ENCODE measurements around the gene PIGO. TPM values are rescaled to one million over a fixed set of nuclear protein-coding genes. Genes with fewer than 3 reads are reported as not detected.

The PIGO gene
- polyA plus RNA-seq (2012; ENCODE audit: missing spikeins) = 11.7 TPM

DNA sequence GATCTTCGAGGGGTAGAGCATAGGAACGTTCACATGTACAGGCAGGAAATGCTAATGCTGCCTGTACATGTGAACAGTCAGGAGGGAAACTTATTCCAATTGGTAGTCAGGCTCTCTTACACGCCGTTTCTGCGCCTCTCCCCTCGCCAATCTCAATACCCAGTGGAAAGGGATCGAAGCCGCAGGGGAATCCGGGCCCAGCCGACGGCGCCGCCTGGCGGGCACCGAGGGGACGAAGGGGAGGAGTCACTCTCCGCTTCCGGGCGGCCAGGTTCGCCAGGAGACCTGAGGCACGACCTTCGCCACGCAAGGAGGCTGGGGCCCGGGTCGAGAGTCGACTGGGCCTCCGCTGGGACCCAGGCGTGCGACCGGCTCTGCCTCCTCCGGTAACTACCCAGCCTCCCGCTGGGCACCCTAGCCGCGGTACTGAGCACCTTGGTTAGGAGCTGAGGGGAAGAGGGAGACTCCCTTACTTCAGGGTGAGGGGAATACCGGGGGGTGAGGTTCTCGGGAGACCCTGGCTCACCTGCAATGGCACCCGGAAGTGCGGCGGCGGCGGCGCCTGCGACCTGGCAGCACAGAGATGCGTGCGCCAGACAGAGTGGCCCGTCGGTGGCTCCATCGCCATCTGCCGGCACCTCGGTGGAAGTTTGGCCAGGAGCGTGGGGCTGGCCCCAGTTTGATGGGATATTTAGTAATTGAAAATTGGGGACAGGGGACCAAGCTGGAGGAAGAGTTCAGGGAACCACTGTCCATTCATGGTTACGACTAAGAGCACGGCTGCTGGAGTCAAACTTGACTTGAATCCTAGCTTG lies at the start of gene PIGO:
TSS of gene PIGO (minus strand) at position 557 of the 815 bp plus-strand sequence. CDS start 1,026 bp downstream, outside the sequence.
- FAIRE-seq (peak; percentile 97), DNase-seq (ENCODE audit: insufficient read length) (peak; percentile 89)
- peak; percentile 94 for TF ChIP-seq POLR2AphosphoS5 (IDR thresholded peaks at IDR 0.05; ENCODE audit: low read depth, low read length)
- no peak for TF ChIP-seq TAF1 (IDR thresholded peaks at IDR 0.05; ENCODE audit: borderline replicate concordance, low read depth, low read length)
- peak; percentile 91 for TF ChIP-seq POLR2A (IDR thresholded peaks at IDR 0.05; ENCODE audit: low read depth, low read length)

DNA sequence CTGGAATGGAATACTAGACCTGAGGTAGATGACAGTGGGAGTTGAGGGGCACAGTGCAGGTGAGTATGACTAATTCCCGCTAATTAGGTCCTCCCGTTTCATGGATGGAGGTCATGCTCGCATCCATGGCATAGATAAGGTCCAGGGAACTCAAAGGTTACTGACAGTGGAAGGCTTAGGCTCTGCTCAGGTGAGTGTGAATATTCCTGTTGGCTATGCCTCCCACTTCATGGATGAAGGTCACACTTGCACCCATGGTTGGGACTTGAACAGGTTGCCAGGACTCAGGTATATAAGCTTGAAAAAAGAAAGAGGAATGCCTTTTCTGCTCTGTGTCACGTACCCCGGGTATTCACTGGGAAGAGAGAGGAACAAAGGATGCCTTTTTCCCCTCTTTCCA lies 45.6 kb upstream of the PIGO start:
- no peak for FAIRE-seq
- TF ChIP-seq TAF1 (IDR thresholded peaks at IDR 0.05; ENCODE audit: borderline replicate concordance, low read depth, low read length) (no peak), POLR2A (IDR thresholded peaks at IDR 0.05; ENCODE audit: low read depth, low read length) (no peak), POLR2AphosphoS5 (IDR thresholded peaks at IDR 0.05; ENCODE audit: low read depth, low read length) (no peak)

DNA sequence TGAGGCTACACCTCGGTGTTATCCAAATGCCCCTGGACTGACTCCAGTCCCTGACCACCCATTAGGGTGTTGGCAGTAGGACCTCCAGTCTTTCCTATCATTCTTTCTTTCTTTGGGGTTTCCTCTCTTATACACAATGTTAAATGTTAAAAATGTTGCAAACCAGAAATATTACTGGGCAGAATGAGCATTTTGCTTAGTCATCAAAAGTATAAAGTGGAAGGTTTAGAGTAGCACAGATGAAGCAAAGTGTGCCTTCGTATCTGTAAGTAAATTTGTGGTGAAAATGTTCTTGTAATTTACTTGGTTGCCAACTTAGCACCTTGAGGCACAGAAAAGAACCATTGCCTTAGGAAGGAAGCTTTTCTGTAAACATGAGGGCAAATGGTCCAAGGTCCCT lies 43.7 kb upstream of the PIGO start:
- FAIRE-seq = no peak
- TF ChIP-seq POLR2AphosphoS5 (IDR thresholded peaks at IDR 0.05; ENCODE audit: low read depth, low read length) (no peak), POLR2A (IDR thresholded peaks at IDR 0.05; ENCODE audit: low read depth, low read length) (no peak), TAF1 (IDR thresholded peaks at IDR 0.05; ENCODE audit: borderline replicate concordance, low read depth, low read length) (no peak)

More for the DNA sequence above, 45.6 kb upstream of the PIGO start:
- DNase-seq (ENCODE audit: insufficient read length) = no peak

DNA sequence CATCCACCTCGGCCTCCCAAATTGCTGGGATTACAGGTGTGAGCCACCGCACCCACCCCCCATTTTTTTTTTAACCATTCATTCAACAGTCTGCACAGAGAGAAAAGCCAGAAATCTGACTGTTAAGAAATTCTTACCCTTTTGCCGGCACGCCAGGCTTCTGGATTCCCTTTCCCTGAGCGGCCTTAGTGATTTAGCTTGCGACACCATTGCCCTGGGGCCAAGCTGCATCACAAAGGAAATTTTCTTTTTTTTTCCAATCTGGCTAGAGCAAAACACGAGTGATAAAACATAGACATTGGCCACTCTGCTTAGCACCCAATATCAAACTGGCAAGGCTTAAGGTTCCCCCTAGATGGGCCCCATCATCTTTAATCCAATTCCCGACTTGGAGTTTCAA lies 40.5 kb upstream of the PIGO start:
- TF ChIP-seq POLR2A (IDR thresholded peaks at IDR 0.05; ENCODE audit: low read depth, low read length) = no peak
- TF ChIP-seq POLR2AphosphoS5 (IDR thresholded peaks at IDR 0.05; ENCODE audit: low read depth, low read length) = no peak
- no peak for TF ChIP-seq TAF1 (IDR thresholded peaks at IDR 0.05; ENCODE audit: borderline replicate concordance, low read depth, low read length)
- DNase-seq (ENCODE audit: insufficient read length) = no peak
- no peak for FAIRE-seq

More for the DNA sequence above, 43.7 kb upstream of the PIGO start:
- DNase-seq (ENCODE audit: insufficient read length) = no peak

DNA sequence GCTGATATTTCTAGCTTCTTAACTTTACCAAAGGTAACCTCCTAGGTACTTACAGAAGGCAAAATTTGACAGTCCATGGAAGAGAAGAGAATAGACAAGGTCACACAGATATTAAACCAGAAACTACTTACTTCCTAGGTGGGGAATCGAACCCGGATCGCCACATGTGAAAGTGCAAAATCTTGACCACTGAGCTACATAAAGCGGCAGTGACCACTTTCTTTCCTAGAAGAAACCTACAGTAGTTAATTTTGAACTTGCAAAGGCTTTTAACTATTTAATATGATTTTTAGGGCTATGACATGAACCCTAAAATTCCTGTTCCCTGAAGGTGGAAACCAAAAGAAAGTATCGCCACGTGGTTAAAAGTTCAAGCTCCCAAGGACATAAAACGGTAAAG lies 39.6 kb upstream of the PIGO start:
- TF ChIP-seq POLR2AphosphoS5 (IDR thresholded peaks at IDR 0.05; ENCODE audit: low read depth, low read length) = no peak
- no peak for TF ChIP-seq TAF1 (IDR thresholded peaks at IDR 0.05; ENCODE audit: borderline replicate concordance, low read depth, low read length)
- TF ChIP-seq POLR2A (IDR thresholded peaks at IDR 0.05; ENCODE audit: low read depth, low read length) = no peak
- FAIRE-seq = no peak

DNA sequence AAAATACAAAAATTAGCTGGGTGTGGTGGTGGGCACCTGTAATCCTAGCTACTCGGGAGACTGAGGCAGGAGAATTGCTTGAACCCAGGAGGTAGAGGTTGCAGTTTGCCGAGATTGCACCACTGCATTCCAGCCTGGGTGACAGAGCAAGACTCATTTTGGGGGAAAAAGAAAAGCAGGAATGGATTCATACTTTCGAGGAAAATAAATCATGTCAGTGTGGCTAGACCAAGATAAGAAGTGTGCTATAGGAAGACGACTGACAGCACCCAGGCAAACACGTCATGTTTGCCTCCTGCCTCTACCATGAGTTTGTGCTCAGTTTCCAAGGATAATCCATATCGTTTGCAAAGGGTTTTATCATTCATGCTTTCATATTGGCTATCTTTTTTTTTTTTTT lies 38.5 kb upstream of the PIGO start:
- FAIRE-seq (no peak), DNase-seq (ENCODE audit: insufficient read length) (no peak)
- TF ChIP-seq POLR2A (IDR thresholded peaks at IDR 0.05; ENCODE audit: low read depth, low read length) = no peak
- TF ChIP-seq POLR2AphosphoS5 (IDR thresholded peaks at IDR 0.05; ENCODE audit: low read depth, low read length) = no peak
- no peak for TF ChIP-seq TAF1 (IDR thresholded peaks at IDR 0.05; ENCODE audit: borderline replicate concordance, low read depth, low read length)

More for the DNA sequence above, 39.6 kb upstream of the PIGO start:
- no peak for DNase-seq (ENCODE audit: insufficient read length)

DNA sequence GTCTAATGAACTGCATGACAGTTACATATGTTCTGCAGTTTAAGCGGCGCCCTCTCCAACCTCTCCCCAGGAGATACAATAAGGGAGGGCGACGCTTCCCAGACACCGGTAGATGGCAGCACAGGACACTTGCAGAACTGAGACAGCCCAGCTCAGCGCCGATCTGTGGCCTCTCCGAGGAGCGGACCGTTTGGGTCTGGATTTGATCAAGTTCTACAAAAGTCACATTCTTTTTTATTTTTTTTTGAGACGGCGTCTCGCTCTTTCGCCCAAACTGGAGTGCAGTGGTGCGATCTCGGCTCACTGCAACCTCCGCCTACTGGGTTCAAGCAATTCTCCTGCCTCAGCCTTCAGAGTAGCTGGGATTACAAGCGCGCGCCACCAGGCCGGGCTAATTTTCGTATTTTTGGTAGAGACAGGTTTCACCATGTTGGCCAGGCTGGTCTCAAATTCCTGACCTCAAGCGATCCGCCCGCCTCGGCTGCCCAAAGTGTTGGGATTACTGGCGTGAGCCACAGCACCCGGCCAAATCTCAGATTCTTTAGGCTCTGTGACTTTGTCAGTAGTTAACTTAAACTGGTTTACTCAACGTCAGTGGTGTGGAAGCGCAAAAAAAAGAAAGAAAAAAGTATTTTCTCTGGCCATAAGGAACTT lies 20.6 kb upstream of the PIGO start:
- TF ChIP-seq POLR2A (IDR thresholded peaks at IDR 0.05; ENCODE audit: low read depth, low read length) = no peak
- peak; percentile 68 for DNase-seq (ENCODE audit: insufficient read length)
- FAIRE-seq = peak; percentile 94

DNA sequence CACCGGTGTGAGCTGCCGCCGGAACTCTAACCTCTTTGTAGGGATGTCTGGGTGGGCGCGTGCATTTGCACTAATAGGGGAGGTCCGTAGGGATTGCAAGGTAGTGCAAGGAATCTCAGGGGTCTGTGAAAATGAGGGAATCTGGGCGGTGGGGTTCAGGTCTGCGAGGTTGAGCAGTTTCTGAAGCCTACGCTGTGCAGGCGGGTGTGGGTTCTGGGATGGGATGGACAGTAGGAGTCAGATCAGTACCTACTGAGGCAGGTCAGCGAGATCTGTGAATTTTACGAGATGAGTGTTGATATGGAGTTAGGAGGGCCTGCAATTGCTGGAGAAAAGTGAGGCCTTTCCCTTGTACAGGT lies 20.1 kb upstream of the PIGO start:
- TF ChIP-seq POLR2AphosphoS5 (IDR thresholded peaks at IDR 0.05; ENCODE audit: low read depth, low read length) (no peak), POLR2A (IDR thresholded peaks at IDR 0.05; ENCODE audit: low read depth, low read length) (no peak), TAF1 (IDR thresholded peaks at IDR 0.05; ENCODE audit: borderline replicate concordance, low read depth, low read length) (no peak)
- DNase-seq (ENCODE audit: insufficient read length) (no peak), FAIRE-seq (no peak)

DNA sequence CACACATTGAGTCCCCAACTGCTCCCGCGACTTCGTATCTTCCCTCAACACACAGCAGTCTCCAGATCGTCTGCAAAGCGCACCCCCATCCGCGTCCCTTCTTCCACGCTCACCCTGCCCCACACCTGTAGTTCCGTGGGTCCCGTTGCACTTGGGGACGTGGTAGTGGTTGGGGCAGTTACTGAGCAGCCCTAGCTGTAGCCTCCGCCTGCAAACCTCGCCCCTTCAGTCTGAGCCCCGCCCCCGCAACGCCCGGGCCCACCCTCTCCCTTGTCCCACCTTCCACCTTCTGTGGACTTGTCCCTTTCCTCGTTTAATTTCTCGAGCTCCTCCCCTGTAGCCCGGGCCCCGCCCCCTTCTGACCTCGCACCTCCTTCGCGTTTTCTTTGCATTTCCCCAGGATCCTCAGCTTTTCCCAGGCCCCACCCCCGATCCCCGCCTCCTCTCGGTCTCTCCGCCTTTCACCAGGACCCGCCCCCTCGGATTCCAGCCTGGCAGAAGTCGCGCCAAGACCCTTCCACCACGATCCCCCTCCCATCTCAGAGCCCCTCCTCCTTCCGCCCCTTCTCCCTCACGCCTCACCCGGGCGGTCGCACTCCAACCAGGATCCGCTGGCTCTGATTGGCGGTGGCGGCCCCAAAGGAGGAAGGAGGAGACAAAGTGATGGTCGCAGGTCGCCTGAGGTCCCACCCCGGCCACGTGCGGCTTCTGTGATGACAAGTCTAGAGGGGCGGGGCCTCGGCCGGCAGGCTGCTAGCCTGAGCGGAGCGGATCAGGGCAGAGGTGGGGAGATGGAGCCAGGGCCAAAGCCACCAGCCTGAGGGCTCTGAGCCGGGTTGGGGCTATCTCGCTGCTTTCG lies 19.5 kb upstream of the PIGO start, which contains the start of gene ATOSB:
TSS of gene ATOSB (minus strand) at position 183 of the 859 bp plus-strand sequence. CDS start 7,588 bp downstream, outside the sequence.
- TF ChIP-seq POLR2AphosphoS5 (IDR thresholded peaks at IDR 0.05; ENCODE audit: low read depth, low read length) (no peak), POLR2A (IDR thresholded peaks at IDR 0.05; ENCODE audit: low read depth, low read length) (no peak), TAF1 (IDR thresholded peaks at IDR 0.05; ENCODE audit: borderline replicate concordance, low read depth, low read length) (no peak)
- FAIRE-seq (peak; percentile 92), DNase-seq (ENCODE audit: insufficient read length) (peak; percentile 85)

DNA sequence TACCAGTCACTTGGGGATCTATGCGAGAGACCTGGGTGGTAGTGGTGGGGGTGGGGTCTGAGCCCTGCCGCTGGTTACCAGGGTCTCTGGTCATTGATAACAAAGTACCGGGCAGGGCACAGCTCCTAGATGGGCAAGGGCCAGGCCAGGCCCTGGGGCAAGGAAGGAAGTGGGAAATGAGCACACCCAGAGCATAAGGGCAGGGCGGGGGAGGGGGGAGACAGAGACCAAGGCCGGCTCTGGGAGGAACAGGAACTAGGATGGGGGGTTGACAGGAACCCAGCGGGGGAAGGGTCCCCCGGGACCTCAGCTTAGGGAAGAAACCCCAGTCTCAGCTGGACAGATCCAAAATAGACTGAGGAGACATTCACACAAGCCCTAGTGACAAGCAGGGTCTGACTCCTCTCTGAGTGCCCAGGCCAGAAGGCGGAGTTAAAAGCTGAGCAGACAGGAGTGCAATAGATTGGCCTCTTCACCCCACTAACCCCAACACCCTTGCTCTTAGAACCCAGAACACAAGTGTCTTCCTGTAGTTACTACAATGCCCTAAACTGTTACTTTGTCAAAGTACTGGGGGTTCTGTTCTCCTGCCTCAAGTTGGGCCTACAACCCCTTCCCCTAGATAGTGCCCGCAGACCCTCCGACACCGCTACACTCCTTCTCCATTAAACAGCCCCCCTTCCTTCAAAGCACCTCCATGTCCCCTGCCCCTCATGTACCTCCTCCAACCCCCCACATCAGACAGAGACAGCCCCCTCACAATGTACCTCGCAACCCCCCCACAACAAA lies 18.6 kb upstream of the PIGO start:
- peak; percentile 81 for FAIRE-seq
- DNase-seq (ENCODE audit: insufficient read length) = no peak
- TF ChIP-seq POLR2AphosphoS5 (IDR thresholded peaks at IDR 0.05; ENCODE audit: low read depth, low read length) = no peak
- TF ChIP-seq TAF1 (IDR thresholded peaks at IDR 0.05; ENCODE audit: borderline replicate concordance, low read depth, low read length) = no peak
- no peak for TF ChIP-seq POLR2A (IDR thresholded peaks at IDR 0.05; ENCODE audit: low read depth, low read length)
